GM19240 (cell line): ENCODE measurements around the gene RTP2.
A peak's percentile ranks its signal among the peaks of the same experiment; 100 is the strongest.

Experiments used
- DNase-seq: peaks from one replicate; pipeline ENCODE4 v3.0.0; 2011; ENCODE audit warnings: low spot score; ENCODE audit not compliant: insufficient read length

Gene RTP2

GRCh38 chr3:187702507-187703033 lies at the start of gene RTP2:
RTP2 (minus strand) TSS chr3:187702557; CDS start chr3:187702128, 429 bp downstream.
- DNase-seq: no peak

DNA sequence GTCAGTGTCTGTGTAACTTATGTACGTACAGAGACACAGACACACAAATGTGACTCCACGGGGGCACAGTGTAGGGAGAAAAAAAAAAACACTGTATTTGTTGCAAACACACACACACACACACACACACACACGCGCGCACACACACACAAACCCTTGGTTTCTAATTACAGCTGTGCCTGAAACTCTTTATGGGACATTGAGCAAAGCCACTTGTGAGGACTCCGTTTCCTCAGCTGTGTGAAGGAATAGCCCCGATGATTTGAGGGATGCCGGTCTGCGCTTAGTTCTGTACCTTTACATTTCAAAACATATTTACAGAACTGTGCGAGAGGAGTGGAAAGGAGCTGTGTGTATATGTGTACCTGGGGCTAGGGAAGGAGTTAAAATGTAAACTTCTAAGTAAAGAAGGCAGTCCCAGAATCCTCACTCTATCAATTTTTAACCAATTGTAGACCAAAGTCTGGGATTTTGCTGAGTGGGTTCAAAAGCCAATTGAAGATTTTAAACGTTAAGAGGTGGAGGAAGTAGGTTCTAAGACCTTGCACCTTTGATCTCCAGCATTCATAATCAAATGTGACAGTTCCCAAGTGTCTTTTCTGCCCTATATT lies 48.3 kb upstream of the RTP2 start:
- DNase-seq: no peak

DNA sequence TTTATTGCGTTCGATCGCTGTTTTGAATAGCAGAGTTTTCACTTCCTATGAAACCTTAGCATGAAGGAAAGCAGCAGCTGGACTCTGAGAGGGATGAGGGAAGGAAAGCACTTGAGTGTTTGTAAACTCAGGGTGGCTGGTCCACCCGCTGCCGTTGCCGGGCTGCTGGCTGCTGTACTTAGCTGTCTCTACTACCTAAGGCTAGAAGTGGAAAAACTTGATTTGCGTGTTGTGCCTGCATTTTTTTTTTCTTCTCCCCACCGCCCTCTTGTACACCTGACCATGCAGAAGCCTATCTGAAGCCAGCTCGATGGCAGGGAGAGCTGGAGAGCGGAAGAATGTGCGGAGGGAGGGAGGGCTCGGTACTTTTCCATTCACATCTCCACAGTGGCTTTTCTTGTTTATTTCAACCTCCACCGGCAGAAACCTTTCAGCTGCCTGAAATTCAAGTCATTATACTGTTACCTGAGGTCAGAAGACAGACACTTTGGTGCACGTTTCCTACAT lies 47.7 kb upstream of the RTP2 start:
- DNase-seq: no peak

DNA sequence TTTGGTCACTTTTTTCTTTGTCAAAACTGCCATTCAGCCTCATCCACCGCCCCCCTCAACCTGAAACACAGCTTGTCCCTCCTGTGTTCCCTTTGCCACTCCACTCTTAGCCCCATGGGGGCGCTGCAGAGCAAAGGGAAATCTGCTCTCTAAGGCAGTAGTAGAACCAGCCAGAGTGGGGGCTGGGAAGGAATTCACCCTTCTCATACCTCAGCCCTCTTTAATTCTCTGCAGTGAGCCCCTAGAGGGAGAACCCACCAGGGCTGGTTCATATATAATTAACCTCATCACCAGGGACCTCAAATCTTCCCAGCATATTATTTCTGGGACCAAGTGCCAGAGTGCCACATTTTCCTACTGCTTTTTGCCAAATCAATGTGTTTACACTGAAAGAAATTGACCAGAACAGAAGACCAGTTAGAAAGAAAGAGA lies 45.7 kb upstream of the RTP2 start:
- no peak for DNase-seq

- DNase-seq: no peak
Measured at GRCh38 chr3:187747506-187747905, 45.1 kb upstream of the RTP2 start.

- DNase-seq: no peak
Measured at GRCh38 chr3:187746442-187747281, 44.3 kb upstream of the RTP2 start.

DNA sequence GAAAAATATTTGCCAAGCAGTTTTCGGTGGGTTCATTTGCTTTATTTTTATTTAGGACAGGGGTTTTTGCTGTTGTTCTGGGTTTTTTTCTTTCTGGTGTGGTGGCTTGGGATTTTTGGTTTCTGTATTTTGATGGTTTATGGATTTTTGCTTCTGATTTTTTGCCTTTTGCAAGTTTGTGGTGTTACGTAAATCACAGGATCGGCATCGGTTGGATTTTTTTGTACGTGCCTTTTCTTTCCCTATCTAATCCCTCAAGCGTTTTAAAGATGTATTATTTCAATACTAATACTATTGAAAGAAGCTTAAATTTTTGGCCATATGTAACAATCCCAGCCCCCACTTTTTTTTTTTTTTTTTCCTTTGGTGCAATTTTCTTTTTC lies 43.7 kb upstream of the RTP2 start:
- DNase-seq: no peak

DNA sequence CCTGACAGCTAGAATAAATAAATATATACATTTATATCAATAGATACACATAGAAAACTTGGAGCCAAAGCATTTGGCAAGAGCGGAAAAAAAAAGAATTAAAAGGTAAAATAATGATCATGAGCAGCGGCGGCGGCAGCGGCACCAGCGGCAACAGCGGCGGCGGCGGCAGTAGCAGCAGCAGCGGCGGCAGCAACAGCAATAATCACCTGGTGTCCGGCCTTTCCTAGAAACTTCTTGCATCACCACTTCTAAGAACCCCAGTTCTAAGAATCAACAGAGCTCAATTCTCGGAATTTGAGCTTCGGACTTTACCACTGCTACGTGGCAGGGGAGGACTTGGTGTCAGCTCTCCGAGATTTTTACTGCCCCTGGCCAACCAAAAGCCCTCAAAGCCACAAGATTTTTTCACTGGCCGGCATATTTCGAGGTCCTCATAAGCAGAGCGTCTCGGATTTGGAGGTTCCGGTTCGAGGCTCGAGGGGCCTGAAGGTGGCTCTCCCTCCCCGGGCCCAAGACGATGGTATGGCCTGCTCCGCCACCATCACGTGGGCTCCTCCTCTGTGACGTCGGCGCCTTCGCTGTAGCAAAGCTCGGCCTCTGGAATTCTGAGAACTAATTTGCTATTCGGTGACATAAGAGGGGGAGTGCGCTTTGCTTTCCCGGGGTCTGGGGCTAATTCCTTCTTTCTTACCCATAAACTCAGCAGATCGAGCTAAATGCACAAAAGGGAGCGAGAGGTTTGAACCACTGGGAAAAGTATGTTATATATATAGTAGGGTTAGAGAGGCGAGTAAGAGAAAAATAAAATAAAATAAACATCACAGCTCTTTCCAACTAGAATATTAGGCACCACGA lies 43.1 kb upstream of the RTP2 start, which contains the start of gene BCL6:
BCL6 (minus strand) TSS at position 268 of the 858 bp plus-strand sequence. CDS start 11,775 bp downstream, outside the sequence.
- DNase-seq: peak; percentile 38

GRCh38 chr3:187744169-187745151 lies 42.1 kb upstream of the RTP2 start:
- DNase-seq: no peak

DNA sequence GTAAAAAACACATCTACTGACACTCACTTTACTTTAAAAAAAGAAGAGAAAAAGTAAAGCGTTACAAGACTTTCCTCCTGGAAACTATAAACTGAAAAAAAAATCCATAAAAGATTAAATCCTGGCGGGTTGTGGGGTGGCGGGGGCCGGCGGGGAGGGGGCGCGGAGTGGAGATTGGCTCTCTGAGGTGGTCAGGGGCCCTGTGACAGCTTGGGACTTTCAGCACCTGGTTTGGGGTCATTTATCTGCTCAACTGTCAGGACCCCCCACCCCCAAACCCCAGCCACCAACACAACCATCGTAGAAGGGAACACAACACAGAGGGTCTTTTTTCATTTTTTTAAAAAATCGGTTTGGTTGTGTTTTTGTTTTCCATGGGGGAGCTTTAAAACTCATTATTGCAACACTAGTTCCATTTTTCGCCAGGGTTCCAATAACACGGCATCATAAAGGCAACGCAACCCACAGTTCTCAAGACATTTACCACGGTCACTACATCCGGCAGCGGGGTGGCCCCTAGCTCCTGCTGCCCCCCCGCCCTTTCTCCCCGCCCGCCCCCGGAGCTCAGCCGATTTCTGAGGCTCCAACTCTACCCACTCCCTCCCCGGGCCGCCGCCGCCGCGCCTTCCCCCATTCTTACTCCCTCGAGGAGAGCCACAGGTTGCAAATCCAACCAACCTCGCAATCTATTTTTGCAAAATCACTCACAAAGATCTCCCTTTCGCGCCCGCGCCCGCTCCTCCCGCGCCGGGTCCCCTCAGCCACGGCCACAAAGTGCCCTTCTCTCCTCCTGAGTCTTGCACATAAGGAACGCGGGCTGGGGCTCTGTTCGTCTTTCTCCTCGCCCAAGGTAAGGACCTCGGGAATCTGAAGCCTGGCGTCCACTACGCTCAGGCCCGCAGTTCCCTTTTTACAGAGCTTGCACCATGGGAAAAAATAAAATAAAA lies 41.1 kb upstream of the RTP2 start:
- DNase-seq: no peak

GRCh38 chr3:187742351-187743171 lies 40.2 kb upstream of the RTP2 start:
- DNase-seq: no peak

DNA sequence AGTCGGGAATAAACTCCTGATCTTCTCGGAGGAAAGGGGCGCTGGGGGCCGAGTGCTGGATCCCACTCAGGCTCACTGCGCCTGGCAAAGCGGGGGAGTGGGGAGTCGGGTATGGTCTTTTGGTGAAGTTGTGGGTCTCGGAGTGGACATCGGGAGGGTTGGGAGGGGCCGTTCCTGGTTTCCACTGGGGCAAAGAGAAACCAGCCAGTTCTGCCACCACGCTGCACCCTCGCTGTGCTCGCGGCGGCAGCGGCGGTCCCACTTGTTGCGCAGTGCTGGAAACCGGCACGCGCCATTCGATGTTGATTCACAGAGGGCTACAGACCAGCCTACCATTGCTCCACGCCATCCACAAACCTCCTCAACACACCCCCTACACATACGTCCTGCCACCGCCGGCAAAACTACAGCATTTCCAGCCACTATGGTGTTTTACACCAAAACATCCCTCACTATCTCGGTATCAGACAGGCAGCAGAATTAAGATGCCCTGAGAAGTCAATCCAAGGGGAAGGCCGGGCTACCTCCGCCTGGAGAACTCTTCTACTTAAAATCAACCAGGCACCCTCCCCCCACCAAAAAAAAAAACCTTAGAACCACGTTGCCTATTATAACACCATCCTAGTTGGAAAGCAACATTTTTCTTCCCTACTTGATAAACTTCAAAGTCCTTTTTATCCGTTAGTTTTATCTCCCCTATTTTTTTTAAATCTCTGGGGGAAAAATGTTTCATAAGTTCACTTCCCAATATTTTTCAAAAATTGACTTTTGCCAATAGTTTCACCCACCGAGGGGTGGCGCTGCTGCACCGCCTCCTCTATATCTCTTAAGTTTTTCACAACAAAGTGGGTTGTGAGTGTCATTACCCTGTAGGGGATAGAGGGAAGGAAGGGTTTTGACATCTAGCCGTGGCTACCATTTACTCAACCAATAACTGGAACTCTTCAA lies 39.3 kb upstream of the RTP2 start:
- no peak for DNase-seq

GRCh38 chr3:187740421-187741399 lies 38.4 kb upstream of the RTP2 start:
- DNase-seq: no peak

GRCh38 chr3:187739561-187740332 lies 37.4 kb upstream of the RTP2 start:
- DNase-seq: no peak

DNA sequence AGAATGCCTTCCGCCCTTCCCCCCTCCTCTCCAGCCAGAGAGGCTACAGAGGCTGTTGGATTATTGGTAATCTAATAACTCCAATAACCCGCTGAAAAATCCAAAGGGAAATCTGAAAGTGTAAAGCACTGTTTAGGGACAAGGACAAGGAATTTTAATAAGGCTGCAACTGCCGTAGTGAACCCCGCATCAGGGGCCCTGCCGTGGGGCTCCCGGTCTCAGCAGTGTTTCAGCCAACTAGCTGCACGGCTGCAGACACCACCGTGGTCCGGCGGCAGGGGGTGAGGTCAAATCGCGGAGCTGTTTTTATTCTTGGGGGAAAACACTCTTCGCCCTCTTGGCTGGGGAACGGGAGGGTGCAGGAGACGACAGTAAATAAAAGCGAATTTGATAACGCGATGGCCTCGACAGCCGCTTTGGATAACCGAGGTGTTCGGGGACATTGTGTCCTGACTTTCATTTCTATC lies 36.8 kb upstream of the RTP2 start:
- no peak for DNase-seq
